NCI-H1417 (cell line): ENCODE data around the gene SLC37A3.
"Not testable (repeated sequence)": the region's sequence is repeated elsewhere in the genome, so short reads cannot be mapped to it uniquely, and the experiment has no call there.

Source experiments
- DNase-seq, 3 experiments: peaks; one replicate each; lab custom pipeline; 2025; lab: John Stamatoyannopoulos, UW

SLC37A3 gene

GRCh38 chr7:140347218-140347617 lies 51.1 kb downstream of the SLC37A3 start:
- no peak for DNase-seq

DNA sequence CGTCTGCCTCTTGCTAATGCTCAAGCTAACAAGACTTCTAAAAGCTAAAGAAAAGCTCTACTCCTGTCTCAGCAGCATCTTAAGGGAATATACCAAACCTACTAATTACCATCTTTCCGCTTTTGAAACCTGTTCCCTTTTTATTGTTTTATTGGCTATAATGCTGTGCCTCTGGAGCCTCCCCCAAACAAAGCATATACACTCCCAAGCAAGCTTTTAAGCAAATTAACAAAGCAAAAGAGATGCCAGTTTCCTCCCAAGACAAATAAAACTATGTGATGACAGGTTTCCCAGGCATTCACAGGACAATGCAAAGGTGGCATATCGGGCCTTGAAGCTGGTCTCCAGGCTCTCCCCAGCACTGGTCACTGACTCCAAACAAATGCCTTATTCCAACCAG lies 52.9 kb downstream of the SLC37A3 start:
- no peak for DNase-seq

DNA sequence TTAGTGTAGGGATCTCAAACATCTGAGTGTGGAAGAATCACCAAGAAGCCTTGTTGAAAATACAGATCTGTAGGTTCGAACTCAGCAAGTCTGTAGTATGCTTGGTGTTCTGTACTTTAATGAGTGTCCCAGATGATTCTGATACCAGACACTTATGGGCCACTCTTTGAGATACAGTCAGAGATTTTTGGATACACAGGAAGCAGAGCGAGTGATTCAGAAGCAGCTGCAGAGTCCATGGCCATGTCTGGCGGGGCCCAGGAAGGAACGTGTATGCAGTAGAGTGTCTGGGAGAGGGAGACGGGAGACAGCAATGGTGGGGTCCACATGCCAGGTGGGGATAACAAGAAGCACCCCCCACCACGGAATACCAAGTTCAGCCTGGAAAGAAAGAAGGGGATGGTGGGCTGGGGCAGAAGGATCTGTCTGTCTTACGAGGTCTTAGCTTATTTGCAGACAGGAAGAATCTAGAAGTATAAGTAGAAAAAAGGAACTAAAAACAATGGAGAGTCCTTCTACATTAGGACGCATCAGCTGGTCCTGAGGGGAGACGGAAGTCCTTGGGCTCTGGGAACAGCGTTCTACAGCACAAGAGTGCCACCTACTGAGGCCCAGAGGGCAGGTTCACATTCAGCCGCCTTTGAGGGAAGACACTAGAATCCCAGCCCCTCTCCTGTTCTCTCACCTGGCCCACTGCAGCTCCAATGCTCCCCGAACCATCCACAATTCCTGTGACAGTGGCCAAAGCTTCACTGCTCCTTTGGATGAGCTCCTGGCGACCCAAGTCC lies 55.4 kb downstream of the SLC37A3 start:
- DNase-seq = peak; percentile 32 to 74 (median 33)

DNA sequence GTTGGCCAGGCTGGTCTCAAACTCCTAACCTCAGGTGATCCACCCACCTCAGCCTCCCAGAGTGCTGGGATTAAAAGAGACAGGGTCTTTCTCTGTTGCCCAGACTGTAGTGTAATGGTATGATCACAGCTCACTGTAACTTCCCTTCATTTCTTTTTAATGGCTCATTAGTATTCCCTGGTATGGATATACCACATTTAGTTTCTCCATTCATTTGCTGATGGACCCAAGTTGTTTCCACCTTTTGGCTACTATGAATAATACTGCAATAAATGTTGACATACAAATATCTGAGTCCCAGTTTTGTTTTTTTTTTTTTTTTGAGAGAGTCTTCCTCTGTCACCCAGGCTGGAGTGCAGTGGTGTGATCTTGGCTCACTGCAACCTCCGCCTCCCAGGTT lies 59.4 kb downstream of the SLC37A3 start:
- DNase-seq = not testable (repeated sequence)

- no peak for DNase-seq
Observed at GRCh38 chr7:140334341-140335057, 63.8 kb downstream of the SLC37A3 start.

GRCh38 chr7:140333686-140334085 lies 64.6 kb downstream of the SLC37A3 start:
- no peak for DNase-seq

DNA sequence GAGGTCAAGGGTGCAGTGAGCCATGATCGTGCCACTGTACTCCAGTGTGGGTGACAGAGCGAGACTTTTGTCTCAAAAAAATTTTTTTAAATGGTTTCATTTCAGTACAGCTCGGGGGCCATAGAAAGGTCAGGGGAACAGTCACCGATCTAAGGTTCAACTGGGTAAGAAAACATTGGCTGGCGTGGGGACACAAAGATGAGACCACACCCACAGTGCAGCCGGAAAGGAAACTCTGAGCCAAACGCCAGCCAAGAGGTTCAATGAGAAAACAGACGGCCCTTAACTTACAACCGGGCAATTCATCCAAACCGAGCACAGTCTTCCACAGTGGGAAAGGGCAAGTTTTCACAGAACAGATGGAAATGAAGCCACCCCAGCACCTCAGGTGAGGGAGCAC lies 65.1 kb downstream of the SLC37A3 start:
- DNase-seq = no peak

- DNase-seq = no peak
Observed at GRCh38 chr7:140330595-140330994, 67.7 kb downstream of the SLC37A3 start.

- peak in 1 of 3 experiments; percentile 84 for DNase-seq
Observed at GRCh38 chr7:140330128-140330527, 68.2 kb downstream of the SLC37A3 start.

DNA sequence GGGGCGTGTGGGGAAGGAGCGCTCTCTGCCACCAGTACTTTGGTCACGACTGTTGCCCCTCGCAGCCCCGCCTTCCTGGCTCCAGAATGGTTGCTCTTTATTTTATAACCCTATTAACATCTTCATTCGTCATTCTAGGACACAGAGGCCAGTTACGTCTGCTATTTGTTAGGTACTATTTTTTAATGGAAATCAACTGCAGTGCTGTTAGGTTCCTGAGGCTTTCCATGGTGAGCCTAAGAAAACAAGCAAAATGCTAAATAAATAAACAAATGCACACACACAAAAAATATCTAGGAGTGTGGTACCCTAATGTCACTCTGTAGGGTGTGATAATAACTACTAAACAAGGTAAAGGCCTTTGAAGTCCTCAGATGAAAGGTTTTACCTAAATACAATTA lies 71.1 kb downstream of the SLC37A3 start:
- peak in 1 of 3 experiments; percentile 62 for DNase-seq

- DNase-seq = peak; percentile 37 to 64 (median 60)
Observed at GRCh38 chr7:140326116-140326928, 72.0 kb downstream of the SLC37A3 start.

DNA sequence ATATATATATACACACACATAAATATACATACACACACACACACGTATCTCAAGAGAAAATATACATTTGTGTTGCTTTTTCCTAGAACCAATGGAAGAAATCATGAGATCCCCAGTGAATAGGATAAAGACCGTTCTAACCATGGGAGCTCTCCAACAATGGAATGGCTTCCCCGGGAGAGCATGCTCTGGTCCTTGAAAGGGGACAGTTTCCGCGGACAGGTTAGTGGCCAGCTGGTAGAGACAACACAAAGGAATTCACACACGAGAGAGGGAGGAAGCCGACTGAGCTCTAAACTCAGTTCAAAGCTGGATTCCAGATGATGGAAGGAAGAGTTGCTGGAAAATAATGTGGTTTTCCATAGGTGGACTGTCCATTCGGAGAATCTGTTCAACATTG lies 72.7 kb downstream of the SLC37A3 start:
- DNase-seq = no peak

DNA sequence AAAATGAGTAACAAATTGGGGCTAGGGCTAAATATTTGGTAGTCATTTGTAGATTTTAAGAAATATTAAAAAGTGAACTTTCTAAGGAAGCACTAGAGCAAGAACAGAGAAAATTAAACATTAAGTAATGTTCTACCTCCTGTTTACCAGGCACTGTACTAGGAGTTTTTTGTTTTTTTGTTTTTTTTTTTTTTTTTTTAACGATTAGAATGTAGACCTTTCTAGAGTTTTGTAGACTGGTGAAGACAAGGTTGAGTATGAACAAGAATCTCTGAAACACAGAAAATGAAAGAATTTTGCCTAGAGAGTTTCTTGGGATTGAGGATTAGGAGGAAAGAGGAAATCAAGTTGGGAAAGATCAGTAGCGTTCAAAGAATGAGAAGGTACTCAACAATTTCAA lies 73.6 kb downstream of the SLC37A3 start:
- no peak for DNase-seq

- no peak for DNase-seq
Observed at GRCh38 chr7:140322759-140323158, 75.6 kb downstream of the SLC37A3 start.

GRCh38 chr7:140320078-140320477 lies 78.3 kb downstream of the SLC37A3 start:
- DNase-seq = not testable (repeated sequence)

DNA sequence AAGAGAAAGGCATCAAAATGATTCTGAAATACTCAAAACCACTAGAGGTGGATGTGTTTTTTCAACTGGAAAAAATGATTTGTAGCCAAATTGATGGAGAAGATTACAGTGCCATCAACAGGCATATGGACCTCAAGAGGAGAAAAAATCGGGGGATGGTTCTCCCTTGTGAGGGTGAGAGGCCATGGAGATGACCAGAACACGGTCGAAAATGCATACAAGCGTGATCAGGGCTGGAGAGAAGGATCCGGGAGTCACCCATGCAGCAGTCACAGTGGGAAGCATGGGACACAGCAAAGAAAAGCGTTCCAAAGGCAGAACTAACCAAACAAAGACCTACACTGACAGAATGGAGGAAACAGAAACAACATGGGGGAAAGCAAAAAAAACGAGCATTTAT lies 80.3 kb downstream of the SLC37A3 start:
- no peak for DNase-seq

DNA sequence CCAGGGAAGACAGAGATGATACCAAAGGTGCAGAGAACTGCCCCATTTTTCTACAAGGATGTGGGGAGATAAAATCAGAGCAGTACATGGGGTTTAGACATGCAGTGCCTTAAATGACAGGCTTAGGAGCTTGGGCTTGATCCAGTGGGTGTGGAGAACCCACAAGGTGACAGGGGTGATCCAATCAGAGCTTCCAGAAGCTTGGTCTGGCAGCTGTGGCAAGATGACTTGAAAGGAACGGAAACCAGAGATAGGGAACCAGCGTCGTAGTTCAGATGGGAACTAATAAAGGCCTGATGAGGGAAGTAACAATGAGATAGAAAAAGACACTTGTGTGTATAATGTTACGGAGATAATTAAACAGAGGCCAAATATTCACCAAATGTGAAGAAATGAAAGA lies 80.7 kb downstream of the SLC37A3 start:
- no peak for DNase-seq

- no peak for DNase-seq
Observed at GRCh38 chr7:140316165-140316661, 82.1 kb downstream of the SLC37A3 start.

DNA sequence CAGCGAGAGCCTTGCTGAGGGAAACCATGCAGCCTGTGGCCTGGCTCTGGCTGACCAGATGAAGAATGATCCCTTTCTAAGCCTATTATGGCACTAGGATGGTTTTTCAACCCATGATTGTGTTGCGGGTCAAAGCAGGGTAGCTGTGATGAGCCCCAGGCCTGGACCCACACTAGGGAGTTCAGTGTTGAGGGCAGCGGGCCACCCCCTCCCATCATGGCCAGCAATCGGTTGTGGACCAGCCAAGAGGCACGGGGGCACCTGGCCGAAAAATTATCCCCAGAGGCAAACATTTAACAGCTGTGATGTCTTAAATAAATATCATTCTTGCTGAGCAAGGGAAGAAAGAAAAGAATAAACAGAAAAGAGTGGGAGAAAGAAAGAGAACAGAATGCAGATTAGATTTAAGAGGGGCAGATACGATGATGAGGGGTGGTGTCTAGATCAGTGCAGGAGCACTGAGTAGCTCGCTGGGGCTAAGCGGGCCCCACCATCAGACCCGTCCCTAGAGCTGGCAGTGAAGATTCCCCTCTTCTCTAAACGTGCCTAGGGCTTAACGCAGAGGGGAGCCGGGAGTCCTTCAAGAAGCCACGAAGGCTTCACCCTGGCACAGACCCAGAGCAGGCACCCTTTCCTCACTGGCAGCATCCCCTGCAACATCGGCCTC lies 82.7 kb downstream of the SLC37A3 start:
- DNase-seq = no peak

DNA sequence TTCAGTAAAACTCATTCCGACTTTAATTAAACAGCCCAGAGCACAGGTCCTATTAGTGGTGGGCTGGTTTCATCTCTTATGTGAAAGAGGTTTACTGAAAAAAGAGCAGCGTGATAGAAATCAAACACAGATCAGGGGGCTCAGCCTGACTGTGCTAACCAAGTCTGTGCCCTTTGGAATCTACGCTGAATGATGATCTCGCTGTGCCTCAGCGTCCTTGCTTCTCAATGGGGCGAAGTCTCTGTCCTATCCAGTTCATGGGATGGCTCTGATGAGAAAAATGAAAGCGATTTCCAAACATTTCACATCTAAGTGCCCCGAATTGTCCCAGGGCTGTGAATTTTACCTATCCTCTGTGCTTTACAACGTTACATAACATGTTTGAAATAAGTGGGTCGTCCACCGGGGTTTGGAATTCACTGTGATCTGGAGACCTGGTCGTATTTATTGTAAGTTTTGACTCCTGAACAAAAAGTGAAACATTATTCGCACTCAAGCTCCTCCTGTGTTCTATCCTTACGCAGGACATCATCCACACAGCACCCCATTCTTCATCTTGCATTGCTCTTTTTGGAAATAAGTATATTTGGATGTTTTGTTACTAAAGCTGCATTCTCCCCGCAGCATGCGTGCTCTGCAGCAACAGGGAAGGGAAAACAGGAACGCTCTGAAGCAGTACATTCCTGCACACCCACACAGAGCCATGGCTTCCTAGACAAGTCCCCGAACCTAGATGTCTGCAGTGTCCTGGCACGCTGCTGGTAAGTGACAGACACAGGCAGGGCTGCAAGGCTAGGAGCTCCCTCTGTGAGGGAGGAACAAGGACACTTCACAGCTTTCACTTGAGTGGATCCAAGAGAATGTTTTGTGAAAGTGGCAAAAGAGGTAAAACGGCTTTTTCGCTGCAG lies 83.5 kb downstream of the SLC37A3 start:
- DNase-seq = no peak
